Activated gamma-delta T cell treated with Interleukin-2 at 50 U/mL for 16 hours (primary cell): ENCODE results near the gene CTSK.

Experiments used
- DNase-seq: peaks from one replicate; pipeline ENCODE4 v3.0.0-alpha.2; 2020

CTSK gene

DNA sequence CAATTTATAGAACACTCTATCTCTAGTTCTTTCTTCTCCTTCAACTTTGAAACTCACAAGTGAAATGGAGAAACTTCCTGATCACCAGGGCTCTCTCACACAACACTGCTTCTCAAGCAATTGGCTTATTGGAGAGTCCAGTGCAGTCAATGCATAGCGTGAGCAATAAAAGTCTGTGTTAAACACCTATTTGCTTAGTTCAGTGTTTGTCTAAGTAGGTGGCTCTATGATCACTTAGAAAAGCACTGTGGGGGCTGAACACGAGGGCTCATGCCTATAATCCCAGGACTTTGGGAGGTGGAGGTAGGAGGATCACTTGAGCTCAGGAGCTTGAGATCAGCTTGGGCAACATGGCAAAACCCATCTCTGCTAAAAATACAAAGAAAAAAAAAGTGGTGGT lies 54.6 kb downstream of the CTSK start:
- DNase-seq = no peak

DNA sequence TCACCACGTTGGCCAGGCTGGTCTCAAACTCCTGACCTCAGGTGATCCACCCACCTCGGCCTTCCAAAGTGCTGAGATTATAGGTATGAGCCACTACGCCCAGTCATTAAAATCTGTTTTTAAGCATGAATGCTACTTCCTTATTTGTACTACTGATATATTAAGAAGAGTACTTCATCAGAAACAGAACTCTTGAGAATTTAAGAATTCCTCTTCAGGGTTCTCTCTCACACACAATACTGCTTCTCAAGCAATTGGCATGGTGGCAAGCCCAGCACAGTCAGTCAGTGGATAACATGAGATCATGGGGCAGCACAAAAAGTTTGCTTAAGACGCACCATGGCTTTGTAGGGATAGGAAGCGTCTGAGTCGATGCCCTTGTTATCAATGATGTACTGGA lies 56.6 kb downstream of the CTSK start:
- no peak for DNase-seq

DNA sequence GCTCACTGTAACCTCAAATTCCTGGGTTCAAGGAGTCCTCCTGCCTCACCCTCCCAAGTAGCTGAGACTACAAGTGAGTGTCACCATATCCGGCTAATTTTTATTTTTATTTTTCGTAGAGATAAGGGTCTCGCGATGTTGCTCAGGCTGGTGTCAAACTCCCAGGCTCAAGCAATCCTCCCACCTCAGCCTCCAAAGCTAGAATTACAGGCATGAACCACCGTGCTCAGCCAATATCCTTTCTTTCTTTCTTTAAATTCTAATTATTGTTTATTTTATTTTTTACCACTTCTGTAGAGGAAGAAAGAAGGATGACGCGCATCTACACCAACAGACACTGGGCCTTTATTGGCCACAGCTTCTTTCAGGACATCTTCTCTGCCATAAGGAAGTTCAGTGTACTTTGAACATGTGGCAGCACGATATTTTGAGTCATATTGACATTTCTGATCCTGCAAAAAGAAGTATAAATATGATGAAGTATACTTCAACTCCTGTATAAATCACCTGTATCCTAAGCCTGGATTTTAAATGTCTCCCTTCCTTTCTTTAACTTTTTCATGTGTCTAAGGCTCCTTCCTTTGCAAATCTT lies 58.2 kb downstream of the CTSK start:
- DNase-seq = no peak

DNA sequence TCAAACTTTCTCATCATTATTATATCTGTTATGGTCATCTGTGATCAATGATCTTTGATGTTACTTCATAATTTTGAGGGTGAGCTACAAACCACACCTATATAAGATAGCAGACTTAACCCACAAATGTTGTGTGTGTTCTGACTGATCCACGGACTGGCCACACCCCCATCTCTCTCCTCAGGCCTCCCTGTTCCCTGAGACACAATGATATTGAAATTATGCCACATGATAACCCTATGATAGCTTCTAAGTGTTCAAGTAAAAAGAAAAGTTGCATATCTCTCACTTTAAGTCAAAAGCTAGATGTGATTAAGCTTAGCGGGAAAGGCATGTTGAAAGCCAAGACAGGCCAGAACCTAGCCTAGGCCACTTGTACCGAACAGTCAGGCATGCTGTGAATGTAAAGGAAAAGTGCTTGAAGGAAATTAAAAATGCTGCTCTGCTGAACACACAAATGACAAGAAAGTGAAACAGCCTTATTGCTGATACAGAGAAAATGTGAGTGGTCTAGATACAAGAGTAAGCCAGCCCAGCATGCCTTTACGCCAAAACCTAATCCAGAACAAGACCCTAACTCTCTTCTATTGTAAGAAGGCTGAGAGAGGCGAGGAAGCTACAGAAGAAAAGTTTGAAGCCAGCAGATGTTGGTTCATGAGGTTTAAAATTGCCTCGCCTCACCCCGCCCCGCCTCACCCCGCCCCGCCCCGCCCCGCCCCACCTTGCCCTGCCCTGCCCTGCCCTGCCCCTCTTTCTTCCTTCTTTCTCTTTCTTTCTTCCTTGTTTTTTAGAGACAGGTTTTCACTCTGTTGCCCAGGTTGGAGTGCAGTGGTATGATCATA lies 59.0 kb downstream of the CTSK start:
- no peak for DNase-seq
